ENCODE measurements around the gene YY1.
"Not testable (repeated sequence)": the region's sequence is repeated elsewhere in the genome, so short reads cannot be mapped to it uniquely, and the experiment has no call there.

The YY1 gene

DNA sequence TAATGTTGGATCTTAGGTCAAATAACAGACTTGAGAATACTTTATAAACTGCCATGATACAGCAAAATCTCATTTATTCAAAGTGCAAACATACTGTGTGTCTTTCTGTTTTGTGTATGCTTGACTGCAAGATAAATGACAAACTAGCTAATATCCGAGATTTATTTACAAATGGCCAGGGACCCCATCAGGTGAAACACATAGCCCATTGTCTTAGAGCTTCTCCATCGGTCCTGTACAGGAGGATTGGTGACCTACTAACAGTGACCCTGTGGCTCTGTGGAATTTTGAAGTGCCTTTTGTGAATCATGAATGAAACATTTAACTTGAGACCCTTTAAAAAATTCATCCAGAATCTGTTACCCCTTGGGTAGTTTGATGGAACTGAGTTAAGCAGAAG, 40.2 kb downstream of the YY1 start:
- Histone ChIP-seq H3K4me3 (ENCODE audit: low read depth, low read length) (no peak overlapping the region), H3K27me3 (no peaks in the 10 kb centered on the region), H3K4me1 (no peaks in the 10 kb centered on the region), H3K9me3 (no peaks in the 10 kb centered on the region), H3K36me3 (peaks cover 28% of the 10 kb centered on the region)
- TF ChIP-seq CTCF (IDR thresholded peaks at IDR 0.05; ENCODE audit: low read depth, low read length) = no peak
- no peak for DNase-seq

GRCh38 chr14:100279563-100279962, 40.6 kb downstream of the YY1 start:
- TF ChIP-seq CTCF (IDR thresholded peaks at IDR 0.05; ENCODE audit: low read depth, low read length) = no peak
- peaks cover 2% of the 10 kb centered on the region; the same call in 1 of the 2 replicates for H3K4me1 ChIP-seq
- no peaks in the 10 kb centered on the region for H3K9me3 ChIP-seq
- H3K27me3 ChIP-seq = no peaks in the 10 kb centered on the region
- H3K36me3 ChIP-seq = peaks cover 27% of the 10 kb centered on the region
- H3K4me3 ChIP-seq (ENCODE audit: low read depth, low read length) = no peak overlapping the region
- DNase-seq = no peak

DNA sequence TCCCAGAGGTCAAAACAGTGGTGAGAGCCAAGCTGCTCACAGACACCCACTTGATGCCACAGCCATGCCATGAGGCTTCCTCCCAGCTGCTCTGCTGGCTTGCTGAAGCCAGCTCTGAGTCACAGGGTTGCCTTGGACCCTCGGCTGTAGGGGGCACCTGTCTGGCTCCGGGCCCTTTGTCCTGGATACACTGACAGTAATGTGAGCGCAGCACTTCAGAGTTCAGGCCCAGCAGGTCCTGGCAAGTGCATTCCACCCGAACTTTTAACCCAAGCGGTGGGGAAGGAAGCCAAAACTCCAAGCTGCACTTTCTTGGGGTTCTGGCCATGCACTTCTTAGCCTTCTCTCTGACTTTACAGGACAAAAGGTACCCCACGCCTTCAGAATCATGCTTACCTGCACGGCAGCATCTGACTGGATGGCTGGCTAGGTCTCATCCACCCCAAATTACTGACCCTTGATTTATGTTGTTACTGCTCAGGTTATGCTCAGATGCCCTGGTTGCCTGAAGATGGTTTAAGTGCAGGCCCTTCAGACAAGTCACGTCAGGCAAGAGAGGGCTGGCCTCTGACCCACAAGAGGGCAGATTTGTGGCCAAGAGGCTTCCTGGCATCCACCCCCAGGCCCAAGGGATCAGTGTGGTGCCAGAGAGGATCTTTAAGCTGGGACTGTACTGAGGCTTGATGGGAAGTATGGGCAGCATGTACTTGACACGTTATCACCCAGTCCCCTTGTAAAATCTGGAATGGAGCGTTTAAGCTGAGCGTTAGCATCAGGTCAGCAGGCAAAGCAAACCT, 42.5 kb downstream of the YY1 start:
- peaks cover 17% of the 10 kb centered on the region for H3K36me3 ChIP-seq
- DNase-seq = no peak

DNA sequence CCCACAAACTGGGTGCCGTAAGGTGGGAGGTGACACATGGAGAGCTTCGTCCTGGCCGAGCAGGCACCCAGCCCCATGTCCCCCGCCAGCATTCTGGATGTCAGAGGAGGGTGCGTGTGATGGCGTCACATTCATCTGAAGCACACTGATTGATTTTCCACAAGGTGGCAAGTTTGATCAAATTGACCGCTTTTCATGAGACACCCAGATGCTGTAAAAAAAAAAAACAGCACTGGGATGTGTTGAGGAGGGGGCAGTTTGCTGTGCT, 43.1 kb downstream of the YY1 start:
- Histone ChIP-seq H3K4me1 (peaks cover 3% of the 10 kb centered on the region; the same call in 1 of the 2 replicates), H3K4me3 (ENCODE audit: low read depth, low read length) (no peak overlapping the region), H3K36me3 (peaks cover 12% of the 10 kb centered on the region), H3K9me3 (no peaks in the 10 kb centered on the region), H3K27me3 (no peaks in the 10 kb centered on the region)
- DNase-seq = no peak
- TF ChIP-seq CTCF (IDR thresholded peaks at IDR 0.05; ENCODE audit: low read depth, low read length) = no peak

More for the DNA sequence above, 42.5 kb downstream of the YY1 start:
- H3K27me3 ChIP-seq = no peaks in the 10 kb centered on the region
- no peaks in the 10 kb centered on the region for H3K9me3 ChIP-seq
- no peak overlapping the region for H3K4me3 ChIP-seq (ENCODE audit: low read depth, low read length)
- TF ChIP-seq CTCF (IDR thresholded peaks at IDR 0.05; ENCODE audit: low read depth, low read length) = no peak
- peaks cover 3% of the 10 kb centered on the region; the same call in 1 of the 2 replicates for H3K4me1 ChIP-seq

DNA sequence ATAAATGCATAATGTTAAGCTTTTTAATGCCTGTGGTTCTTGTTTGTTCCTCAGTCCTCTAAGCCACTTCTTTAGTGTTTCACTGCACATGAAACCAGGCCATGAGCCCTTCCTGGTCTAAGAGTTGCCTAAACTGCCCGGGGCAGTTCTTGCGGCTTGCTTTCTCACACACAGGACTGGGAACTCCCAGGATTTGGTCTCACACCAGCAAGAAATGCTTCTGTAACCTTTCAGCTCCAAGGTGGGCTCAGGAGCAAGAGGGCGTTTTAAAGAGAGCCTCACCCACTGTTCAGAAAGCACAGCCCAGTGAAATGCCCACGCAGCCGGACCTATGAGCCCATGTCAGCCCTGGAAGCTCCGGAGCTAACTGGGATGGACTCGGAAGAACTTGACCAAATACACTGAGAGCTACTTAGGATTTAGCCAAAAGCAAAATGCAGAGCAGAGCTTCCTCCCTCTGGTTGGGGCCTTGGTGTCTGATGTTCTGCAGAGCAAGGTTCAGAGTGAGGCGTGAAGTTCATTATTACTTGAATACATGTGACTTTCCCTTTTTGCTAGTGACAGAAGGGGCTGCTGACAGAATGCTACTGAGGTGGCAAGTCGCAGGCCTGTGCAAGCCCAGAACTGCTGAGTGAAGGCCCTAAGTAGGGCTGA, 43.9 kb downstream of the YY1 start:
- peaks cover 3% of the 10 kb centered on the region; the same call in 1 of the 2 replicates for H3K4me1 ChIP-seq
- no peak for TF ChIP-seq CTCF (IDR thresholded peaks at IDR 0.05; ENCODE audit: low read depth, low read length)
- no peaks in the 10 kb centered on the region for H3K9me3 ChIP-seq
- no peak overlapping the region for H3K4me3 ChIP-seq (ENCODE audit: low read depth, low read length)
- peaks cover 8% of the 10 kb centered on the region; the same call in 1 of the 2 replicates for H3K36me3 ChIP-seq
- H3K27me3 ChIP-seq = no peaks in the 10 kb centered on the region
- DNase-seq = no peak

DNA sequence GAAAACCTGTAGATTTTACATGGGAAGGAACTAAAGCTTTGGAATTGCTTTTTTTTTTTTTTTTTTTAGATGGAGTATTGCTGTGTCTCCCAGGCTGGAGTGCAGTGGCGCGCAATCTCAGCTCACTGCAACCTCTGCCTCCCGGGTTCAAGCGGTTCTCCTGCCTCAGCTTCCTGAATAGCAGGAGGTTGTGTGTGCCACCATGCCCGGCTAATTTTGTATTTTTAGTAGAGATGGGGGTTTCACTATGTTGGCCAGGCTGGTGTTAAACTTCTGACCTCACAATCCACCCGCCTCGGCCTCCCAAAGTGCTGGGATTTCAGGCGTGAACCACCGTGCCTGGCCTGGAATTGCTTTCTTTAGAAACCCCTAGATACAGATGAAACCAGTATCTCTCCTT, 44.5 kb downstream of the YY1 start:
- not testable (repeated sequence) for H3K27me3 ChIP-seq; H3K4me1 ChIP-seq; H3K4me3 ChIP-seq (ENCODE audit: low read depth, low read length); H3K9me3 ChIP-seq; H3K36me3 ChIP-seq; DNase-seq

All from BE2C (cell line).